Neural cell (in vitro differentiated cells): ENCODE data around the gene RLN3. TPM values are rescaled to one million over a fixed set of nuclear protein-coding genes. Genes with fewer than 3 reads are reported as not detected.
A peak's percentile ranks its signal among the peaks of the same experiment; 100 is the strongest.

Source experiments
- H2AFZ ChIP-seq: fragments of 200-600, 300-800 bp; sonication (generic), shearing (Covaris generic); 2 replicates; pipeline ENCODE4 v1.6.0; 2014; ENCODE audit warnings: low read depth, mild to moderate bottlenecking, antibody characterized with exemption, low read length, moderate library complexity
- H3F3A ChIP-seq: fragments of 200-600 bp; shearing (Covaris generic); 2 replicates; pipeline ENCODE4 v1.6.1; 2016; ENCODE audit warnings: mild to moderate bottlenecking, moderate library complexity, mixed read lengths, antibody characterized with exemption, low read length; ENCODE audit not compliant: insufficient read depth, poor library complexity, severe bottlenecking
- H3K27ac ChIP-seq: fragments of 200-600, 300-800 bp; sonication (generic), shearing (Covaris generic); 2 replicates; pipeline ENCODE4 v1.5.1; 2014; ENCODE audit warnings: mild to moderate bottlenecking, low read length, moderate library complexity
- H3K27me3 ChIP-seq: fragments of 300-800, 200-600 bp; sonication (generic), shearing (Covaris generic); 2 replicates; pipeline ENCODE4 v1.6.0; 2014; ENCODE audit warnings: mild to moderate bottlenecking, low read depth, low read length, moderate library complexity; ENCODE audit not compliant: insufficient read depth
- H3K36me3 ChIP-seq: fragments of 300-800, 200-600 bp; sonication (generic), shearing (Covaris generic); 2 replicates; pipeline ENCODE4 v1.5.1; 2014; ENCODE audit warnings: mild to moderate bottlenecking, antibody characterized with exemption, low read length, moderate library complexity; ENCODE audit not compliant: insufficient read depth
- H3K4me2 ChIP-seq: fragments of 300-800, 200-600 bp; sonication (generic), shearing (Covaris generic); 2 replicates; pipeline ENCODE4 v1.6.0; 2014; ENCODE audit warnings: mild to moderate bottlenecking, low read length
- H3K4me3 ChIP-seq: fragments of 300-800, 200-600 bp; sonication (generic), shearing (Covaris generic); 2 replicates; pipeline ENCODE4 v1.5.1; 2014; ENCODE audit warnings: mild to moderate bottlenecking, low read length, moderate library complexity
- H3K79me2 ChIP-seq: fragments of 200-600 bp; shearing (Covaris generic); replicated peaks from 2 replicates; pipeline ENCODE4 v1.6.0; 2014; ENCODE audit warnings: mild to moderate bottlenecking, low read length, moderate library complexity; ENCODE audit not compliant: insufficient read depth
- H3K9ac ChIP-seq: fragments of 300-800, 200-600 bp; sonication (generic), shearing (Covaris generic); 2 replicates; pipeline ENCODE4 v1.6.1; 2016; ENCODE audit warnings: mild to moderate bottlenecking, low read length, mixed read lengths
- H3K9me2 ChIP-seq: fragments of 200-600 bp; shearing (Covaris generic); 2 replicates; pipeline ENCODE4 v1.6.1; 2016; ENCODE audit warnings: mild to moderate bottlenecking, low read length, mixed read lengths; ENCODE audit not compliant: insufficient read depth
- H3K9me3 ChIP-seq: fragments of 200-600, 300-800 bp; sonication (generic), shearing (Covaris generic); 2 replicates; pipeline ENCODE4 v1.6.1; 2016; ENCODE audit warnings: mild to moderate bottlenecking, mixed run types, low read length, moderate library complexity, mixed read lengths
- H4K20me1 ChIP-seq: fragments of 200-600 bp; shearing (Covaris generic); 2 replicates; pipeline ENCODE4 v1.6.1; 2016; ENCODE audit warnings: mild to moderate bottlenecking, mixed run types; ENCODE audit not compliant: insufficient read depth
- EP300 ChIP-seq: fragments of 450-650 bp; conservative IDR thresholded peaks from 2 replicates; pipeline ENCODE4 v1.6.1; 2014; ENCODE audit warnings: antibody characterized with exemption, mild to moderate bottlenecking, moderate library complexity; ENCODE audit not compliant: poor library complexity, severe bottlenecking
- EZH2 ChIP-seq: fragments of 200-600, 300-800 bp; shearing (Covaris generic), sonication (generic); IDR thresholded peaks from 2 replicates; pipeline ENCODE4 v1.6.1; 2014; ENCODE audit warnings: antibody characterized with exemption, low read length, borderline replicate concordance, mild to moderate bottlenecking; ENCODE audit not compliant: insufficient read depth, poor library complexity, severe bottlenecking
- MXI1 ChIP-seq: fragments of 450-650 bp; conservative IDR thresholded peaks from 2 replicates; pipeline ENCODE4 v1.6.1; 2014; ENCODE audit warnings: antibody characterized with exemption, mild to moderate bottlenecking; ENCODE audit not compliant: poor library complexity, severe bottlenecking
- POLR2AphosphoS5 ChIP-seq: IDR thresholded peaks from 2 replicates; pipeline ENCODE4 v1.6.1; 2012
- RAD21 ChIP-seq: fragments of 450-650 bp; conservative IDR thresholded peaks from 2 replicates; pipeline ENCODE4 v1.6.1; 2014; ENCODE audit warnings: antibody characterized with exemption, mild to moderate bottlenecking, moderate library complexity
- SMC3 ChIP-seq: fragments of 450-650 bp; conservative IDR thresholded peaks from 2 replicates; pipeline ENCODE4 v1.6.1; 2014; ENCODE audit warnings: antibody characterized with exemption, mild to moderate bottlenecking, moderate library complexity; ENCODE audit not compliant: poor library complexity
- TAF1 ChIP-seq: IDR thresholded peaks from 2 replicates; pipeline ENCODE4 v1.6.1; 2012; ENCODE audit warnings: low read depth
- polyA plus RNA-seq: library from polyadenylated mRNA; depleted of rRNA; stranded (reverse); fragments of >200 nt; gene quantifications from 2 replicates; pipeline ENCODE4 v1.2.3, GENCODE V29; 2014
- TF ChIP-seq, protein P1 (sequence below): IDR thresholded peaks from 2 replicates; pipeline ENCODE4 v1.6.1; 2012; ENCODE audit warnings: borderline replicate concordance
- TF ChIP-seq, protein P2 (sequence below): fragments of 450-650 bp; IDR thresholded peaks from 2 replicates; pipeline ENCODE4 v1.5.1; 2014; ENCODE audit warnings: antibody characterized with exemption, mild to moderate bottlenecking, moderate library complexity; ENCODE audit not compliant: poor library complexity, severe bottlenecking

The RLN3 gene
- polyA plus RNA-seq, 1 donor from 2014 or later, result not detected

DNA sequence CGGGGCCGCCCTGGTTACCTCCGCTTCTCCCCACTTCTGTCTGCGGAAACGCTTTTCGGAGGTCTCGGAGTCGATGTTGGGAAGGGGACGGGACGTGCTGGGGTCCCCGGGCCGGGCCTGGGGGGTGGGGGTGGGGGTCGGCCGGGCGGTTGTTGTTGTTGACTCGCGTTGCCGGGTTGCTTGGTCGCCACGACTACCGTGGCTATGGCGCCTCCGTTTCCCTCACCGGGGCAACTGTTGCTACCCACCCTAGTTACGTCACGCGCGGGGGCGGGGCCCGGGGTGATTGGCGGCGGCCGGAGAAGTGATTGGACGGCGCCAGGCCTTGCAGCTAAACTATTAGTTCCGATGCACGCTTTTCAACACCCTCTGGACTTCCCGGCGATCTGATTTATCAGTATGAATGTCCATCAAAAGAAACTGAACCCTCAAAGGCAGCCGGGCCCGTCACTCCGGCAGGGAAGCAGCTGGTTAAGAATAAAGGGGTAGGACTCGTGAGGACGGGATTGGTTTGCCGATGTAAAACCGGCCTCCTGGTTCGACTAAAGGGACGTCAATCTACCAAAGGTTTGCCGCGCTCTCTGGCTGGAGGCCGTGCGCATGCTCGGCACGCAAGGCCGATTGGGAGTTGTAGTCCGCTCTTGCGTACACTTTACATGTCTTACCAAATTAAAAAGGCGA, 21.7 kb upstream of the RLN3 start, which contains the start of gene RFX1:
Gene RFX1 (minus strand): TSS at position 236 of the 681 bp plus-strand sequence. CDS start 12,477 bp downstream, outside the sequence.
- TF ChIP-seq SMC3 (no peak), EZH2 (no peak), RAD21 (no peak), POLR2AphosphoS5 (peak; percentile 34), MXI1 (peak; percentile 92), EP300 (peak; percentile 69), TAF1 (no peak)
- TF ChIP-seq, protein P1, sequence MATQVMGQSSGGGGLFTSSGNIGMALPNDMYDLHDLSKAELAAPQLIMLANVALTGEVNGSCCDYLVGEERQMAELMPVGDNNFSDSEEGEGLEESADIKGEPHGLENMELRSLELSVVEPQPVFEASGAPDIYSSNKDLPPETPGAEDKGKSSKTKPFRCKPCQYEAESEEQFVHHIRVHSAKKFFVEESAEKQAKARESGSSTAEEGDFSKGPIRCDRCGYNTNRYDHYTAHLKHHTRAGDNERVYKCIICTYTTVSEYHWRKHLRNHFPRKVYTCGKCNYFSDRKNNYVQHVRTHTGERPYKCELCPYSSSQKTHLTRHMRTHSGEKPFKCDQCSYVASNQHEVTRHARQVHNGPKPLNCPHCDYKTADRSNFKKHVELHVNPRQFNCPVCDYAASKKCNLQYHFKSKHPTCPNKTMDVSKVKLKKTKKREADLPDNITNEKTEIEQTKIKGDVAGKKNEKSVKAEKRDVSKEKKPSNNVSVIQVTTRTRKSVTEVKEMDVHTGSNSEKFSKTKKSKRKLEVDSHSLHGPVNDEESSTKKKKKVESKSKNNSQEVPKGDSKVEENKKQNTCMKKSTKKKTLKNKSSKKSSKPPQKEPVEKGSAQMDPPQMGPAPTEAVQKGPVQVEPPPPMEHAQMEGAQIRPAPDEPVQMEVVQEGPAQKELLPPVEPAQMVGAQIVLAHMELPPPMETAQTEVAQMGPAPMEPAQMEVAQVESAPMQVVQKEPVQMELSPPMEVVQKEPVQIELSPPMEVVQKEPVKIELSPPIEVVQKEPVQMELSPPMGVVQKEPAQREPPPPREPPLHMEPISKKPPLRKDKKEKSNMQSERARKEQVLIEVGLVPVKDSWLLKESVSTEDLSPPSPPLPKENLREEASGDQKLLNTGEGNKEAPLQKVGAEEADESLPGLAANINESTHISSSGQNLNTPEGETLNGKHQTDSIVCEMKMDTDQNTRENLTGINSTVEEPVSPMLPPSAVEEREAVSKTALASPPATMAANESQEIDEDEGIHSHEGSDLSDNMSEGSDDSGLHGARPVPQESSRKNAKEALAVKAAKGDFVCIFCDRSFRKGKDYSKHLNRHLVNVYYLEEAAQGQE, result no peak
- TF ChIP-seq, protein P2, sequence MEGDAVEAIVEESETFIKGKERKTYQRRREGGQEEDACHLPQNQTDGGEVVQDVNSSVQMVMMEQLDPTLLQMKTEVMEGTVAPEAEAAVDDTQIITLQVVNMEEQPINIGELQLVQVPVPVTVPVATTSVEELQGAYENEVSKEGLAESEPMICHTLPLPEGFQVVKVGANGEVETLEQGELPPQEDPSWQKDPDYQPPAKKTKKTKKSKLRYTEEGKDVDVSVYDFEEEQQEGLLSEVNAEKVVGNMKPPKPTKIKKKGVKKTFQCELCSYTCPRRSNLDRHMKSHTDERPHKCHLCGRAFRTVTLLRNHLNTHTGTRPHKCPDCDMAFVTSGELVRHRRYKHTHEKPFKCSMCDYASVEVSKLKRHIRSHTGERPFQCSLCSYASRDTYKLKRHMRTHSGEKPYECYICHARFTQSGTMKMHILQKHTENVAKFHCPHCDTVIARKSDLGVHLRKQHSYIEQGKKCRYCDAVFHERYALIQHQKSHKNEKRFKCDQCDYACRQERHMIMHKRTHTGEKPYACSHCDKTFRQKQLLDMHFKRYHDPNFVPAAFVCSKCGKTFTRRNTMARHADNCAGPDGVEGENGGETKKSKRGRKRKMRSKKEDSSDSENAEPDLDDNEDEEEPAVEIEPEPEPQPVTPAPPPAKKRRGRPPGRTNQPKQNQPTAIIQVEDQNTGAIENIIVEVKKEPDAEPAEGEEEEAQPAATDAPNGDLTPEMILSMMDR, result peak; percentile 59
- H3K9me2 ChIP-seq, result no peaks in the 10 kb centered on the region
- H3K9me3 ChIP-seq, result no peaks in the 10 kb centered on the region
- no peaks in the 10 kb centered on the region for H3F3A ChIP-seq
- H3K4me3 ChIP-seq, result peak within 1 kb of the TSS; percentile 74
- peak within 1 kb of the TSS; percentile 95 for H3K9ac ChIP-seq
- no peaks in the 10 kb centered on the region for H3K27me3 ChIP-seq
- H2AFZ ChIP-seq, result peak within 1 kb of the TSS; percentile 96
- H3K36me3 ChIP-seq, result no peaks in the 10 kb centered on the region
- H3K27ac ChIP-seq, result peak within 1 kb of the TSS; percentile 98
- peaks cover 12% of the 10 kb centered on the region for H3K79me2 ChIP-seq
- no peaks in the 10 kb centered on the region for H4K20me1 ChIP-seq
- H3K4me2 ChIP-seq, result no peak within 1 kb of the TSS

DNA sequence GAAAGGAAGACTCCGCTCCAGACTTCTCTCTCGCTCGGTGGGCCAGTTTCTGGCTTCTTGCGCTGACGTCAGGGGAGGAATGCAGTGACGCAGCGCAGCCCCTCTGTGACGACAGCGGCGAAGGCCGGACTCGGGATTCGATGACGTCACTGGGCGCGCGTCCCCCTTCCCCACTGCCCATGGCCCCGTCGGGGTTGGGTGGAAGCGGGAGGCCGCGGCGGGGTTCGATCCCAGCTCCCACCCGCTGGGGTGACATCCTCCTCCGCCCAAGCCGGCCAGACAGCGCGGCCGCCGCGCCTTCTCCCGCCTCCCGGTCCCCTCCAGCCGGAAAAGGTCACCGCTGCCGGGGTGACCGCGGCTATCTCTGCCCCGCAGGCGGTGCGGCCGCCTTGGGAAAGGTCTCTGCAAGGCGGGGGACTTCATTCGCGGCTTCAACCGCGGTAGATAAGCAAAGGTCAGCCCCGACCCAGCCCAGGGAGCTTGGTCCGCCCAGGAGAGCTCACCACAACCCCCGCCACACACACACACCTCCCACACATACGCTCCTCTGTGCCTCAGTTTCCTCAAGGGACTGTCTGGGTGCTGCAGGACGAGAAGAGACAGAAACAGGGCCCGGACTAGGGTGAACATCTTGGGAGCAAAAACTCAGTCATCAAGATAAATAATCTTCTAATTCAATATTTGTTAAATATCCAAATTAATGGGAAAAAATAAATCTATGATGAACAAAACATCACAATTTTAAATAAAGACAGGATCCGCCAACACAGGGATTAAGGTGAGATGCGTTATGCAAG, 21.0 kb upstream of the RLN3 start:
- TF ChIP-seq RAD21 (no peak), SMC3 (peak; percentile 19), EP300 (peak; percentile 12), TAF1 (no peak), EZH2 (no peak), MXI1 (no peak)
- TF ChIP-seq, protein P2, result no peak
- TF ChIP-seq, protein P1, result peak; percentile 55
- Histone ChIP-seq H2AFZ (peak overlapping the region; percentile 96), H3K36me3 (no peaks in the 10 kb centered on the region), H3K79me2 (peaks cover 12% of the 10 kb centered on the region), H4K20me1 (no peaks in the 10 kb centered on the region), H3K27ac (peak overlapping the region; percentile 98), H3K4me2 (no peak overlapping the region), H3K4me3 (peak overlapping the region; percentile 74), H3K9me2 (no peaks in the 10 kb centered on the region), H3K9me3 (no peaks in the 10 kb centered on the region), H3K27me3 (no peaks in the 10 kb centered on the region), H3K9ac (peak overlapping the region; percentile 95), H3F3A (no peaks in the 10 kb centered on the region)
